HG03159 (cell line): ENCODE results near the gene HDAC11.
A peak's percentile ranks its signal among the peaks of the same experiment; 100 is the strongest.
"Not testable (repeated sequence)": the region's sequence is repeated elsewhere in the genome, so short reads cannot be mapped to it uniquely, and the experiment has no call there.

Source experiments
- ATAC-seq: cut with Tn5 transposase; IDR thresholded peaks from one replicate; pipeline ENCODE4 v1.9.1; 2021; ENCODE audit warnings: mild to moderate bottlenecking, moderate library complexity; ENCODE audit not compliant: unreplicated experiment

The HDAC11 gene

GRCh38 chr3:13492976-13493866 lies 13.1 kb downstream of the HDAC11 start:
- no peak for ATAC-seq

- ATAC-seq = no peak
Observed at GRCh38 chr3:13493867-13494441, 13.8 kb downstream of the HDAC11 start.

- no peak for ATAC-seq
Observed at GRCh38 chr3:13494463-13495350, 14.6 kb downstream of the HDAC11 start.

GRCh38 chr3:13495351-13495813 lies 15.3 kb downstream of the HDAC11 start:
- ATAC-seq = no peak

GRCh38 chr3:13495921-13496723 lies 16.0 kb downstream of the HDAC11 start:
- peak; percentile 81 for ATAC-seq

GRCh38 chr3:13496879-13497278 lies 16.8 kb downstream of the HDAC11 start:
- no peak for ATAC-seq

- ATAC-seq = no peak
Observed at GRCh38 chr3:13497386-13497785, 17.3 kb downstream of the HDAC11 start.

GRCh38 chr3:13498354-13499060 lies 18.4 kb downstream of the HDAC11 start:
- ATAC-seq = no peak

GRCh38 chr3:13499246-13499645 lies 19.1 kb downstream of the HDAC11 start:
- ATAC-seq = not testable (repeated sequence)

- ATAC-seq = no peak
Observed at GRCh38 chr3:13500133-13500885, 20.2 kb downstream of the HDAC11 start.

GRCh38 chr3:13501056-13501455 lies 20.9 kb downstream of the HDAC11 start:
- ATAC-seq = no peak

- no peak for ATAC-seq
Observed at GRCh38 chr3:13501521-13501920, 21.4 kb downstream of the HDAC11 start.

GRCh38 chr3:13501958-13502790 lies 22.1 kb downstream of the HDAC11 start:
- no peak for ATAC-seq

GRCh38 chr3:13502791-13503060 lies 22.6 kb downstream of the HDAC11 start:
- no peak for ATAC-seq

GRCh38 chr3:13504161-13504831 lies 24.2 kb downstream of the HDAC11 start:
- no peak for ATAC-seq

GRCh38 chr3:13505147-13506130 lies 25.3 kb downstream of the HDAC11 start:
- no peak for ATAC-seq

- no peak for ATAC-seq
Observed at GRCh38 chr3:13506239-13506638, 26.1 kb downstream of the HDAC11 start.
